Keratinocyte (primary cell): Measurements from ENCODE around the gene UGGT2. TPM values are rescaled to one million over a fixed set of nuclear protein-coding genes. Genes with fewer than 3 reads are reported as not detected.

Experiments
- DNase-seq: peaks from one replicate; pipeline ENCODE4 v3.0.0-alpha.2; 2011; ENCODE audit warnings: low read depth, missing footprints, low spot score
- FAIRE-seq: peaks from 2 replicates; lab custom pipeline; 2011; peaks lifted over from hg19 to GRCh38; lab: Jason Lieb, UNC
- H2AFZ ChIP-seq: 2 replicates; pipeline ENCODE4 v1.6.0; 2012; ENCODE audit warnings: low read length, control low read depth, inconsistent platforms; ENCODE audit not compliant: control insufficient read depth
- H3K27ac ChIP-seq: 2 replicates; pipeline ENCODE4 v1.5.1; 2011; ENCODE audit warnings: low read length; ENCODE audit not compliant: control insufficient read depth, insufficient read depth
- H3K27me3 ChIP-seq: 3 replicates; pipeline ENCODE4 v1.6.0; 2011; ENCODE audit warnings: low read length; ENCODE audit not compliant: control insufficient read depth, insufficient read depth; ENCODE audit errors: extremely low read depth
- H3K36me3 ChIP-seq, 2 experiments: 2 replicates in 1 of 2; 3 replicates in 1 of 2; pipeline ENCODE4 v1.5.1; 2011; ENCODE audit warnings: low read length in 2 of 2, mild to moderate bottlenecking in 1 of 2; ENCODE audit not compliant: control insufficient read depth in 2 of 2, insufficient read depth in 2 of 2; ENCODE audit errors: extremely low read depth in 1 of 2
- H3K4me1 ChIP-seq: 3 replicates; pipeline ENCODE4 v1.5.1; 2011; ENCODE audit warnings: low read length; ENCODE audit not compliant: control insufficient read depth, insufficient read depth; ENCODE audit errors: extremely low read depth
- H3K4me2 ChIP-seq: 3 replicates; pipeline ENCODE4 v1.6.0; 2011; ENCODE audit warnings: low read depth, low read length; ENCODE audit not compliant: control insufficient read depth, insufficient read depth; ENCODE audit errors: extremely low read depth
- H3K4me3 ChIP-seq, 3 experiments: fragments of 200-600 bp in 1 of 3; sonication (generic) in 1 of 3; 2 replicates in 2 of 3; 3 replicates in 1 of 3; pipeline ENCODE4 v1.5.1; 2011 to 2016; ENCODE audit warnings: low read length in 3 of 3, mild to moderate bottlenecking in 3 of 3, control low read depth in 2 of 3, inconsistent platforms in 1 of 3, low read depth in 1 of 3, mixed read lengths in 1 of 3, mixed run types in 1 of 3, moderate library complexity in 1 of 3; ENCODE audit not compliant: control insufficient read depth in 2 of 3, insufficient read depth in 2 of 3; ENCODE audit errors: extremely low read depth in 1 of 3
- H3K79me2 ChIP-seq: 2 replicates; pipeline ENCODE4 v1.6.0; 2012; ENCODE audit warnings: low read length; ENCODE audit not compliant: control insufficient read depth, insufficient read depth
- H3K9ac ChIP-seq: 3 replicates; pipeline ENCODE4 v1.6.0; 2011; ENCODE audit warnings: low read length; ENCODE audit not compliant: control insufficient read depth, insufficient read depth; ENCODE audit errors: extremely low read depth
- H3K9me1 ChIP-seq: 3 replicates; pipeline ENCODE4 v1.6.0; 2011; ENCODE audit warnings: low read length; ENCODE audit not compliant: control insufficient read depth, insufficient read depth; ENCODE audit errors: extremely low read depth
- H3K9me3 ChIP-seq: 2 replicates; pipeline ENCODE4 v1.5.1; 2012; ENCODE audit warnings: low read depth, low read length; ENCODE audit not compliant: control insufficient read depth
- H4K20me1 ChIP-seq: 3 replicates; pipeline ENCODE4 v1.6.0; 2011; ENCODE audit warnings: low read length; ENCODE audit not compliant: control insufficient read depth, insufficient read depth; ENCODE audit errors: extremely low read depth
- EZH2 ChIP-seq: IDR thresholded peaks from one replicate; pipeline ENCODE4 v1.6.1; 2012; ENCODE audit warnings: inconsistent platforms, mild to moderate bottlenecking, low read length, moderate library complexity
- dilution Hi-C: fragments of 300-500 bp; cut with MboI; formaldehyde crosslinking; loops from one replicate; pipeline ENCODE4 v1.7.0; 2020; ENCODE audit warnings: low sequenced_read_pairs; ENCODE audit not compliant: extremely low pct_ligation_motif_present
- polyA plus RNA-seq, 5 experiments: library from polyadenylated mRNA; depleted of rRNA in 3 of 5; stranded (reverse) in 3 of 5; stranded (forward) in 1 of 5; unstranded in 1 of 5; fragments of >200 nt; gene quantifications; 1 replicate in 1 of 5; 2 replicates in 3 of 5; 3 replicates in 1 of 5; pipeline versions ENCODE4 v1.2.1 to v1.2.3, GENCODE V29; 2011 to 2012; ENCODE audit warnings: missing spikeins in 2 of 5, low read depth in 1 of 5, low replicate concordance in 1 of 5
- TF ChIP-seq, protein P1 (sequence below), 3 experiments: IDR thresholded peaks in 1 of 3; conservative IDR thresholded peaks in 1 of 3; optimal IDR thresholded peaks in 1 of 3; 2 replicates in 2 of 3; 3 replicates in 1 of 3; pipeline versions ENCODE3 to v1.5.1; 2011; ENCODE audit warnings: low read length in 3 of 3, mild to moderate bottlenecking in 3 of 3, moderate library complexity in 2 of 3, control low read depth in 1 of 3, inconsistent platforms in 1 of 3; ENCODE audit not compliant: insufficient read depth in 2 of 3; ENCODE audit errors: extremely low read depth in 1 of 3

Gene UGGT2
- polyA plus RNA-seq, 1 donor (not counting 4 experiments of a cell fraction or from before 2014, with no cell fraction given), result 12.5 TPM

- Histone ChIP-seq H3K27ac (no peak overlapping the region), H3K4me2 (no peak overlapping the region), H3K9me3 (no peaks in the 10 kb centered on the region), H3K79me2 (no peaks in the 10 kb centered on the region), H4K20me1 (no peaks in the 10 kb centered on the region), H2AFZ (no peak overlapping the region), H3K9me1 (no peaks in the 10 kb centered on the region), H3K4me1 (no peaks in the 10 kb centered on the region), H3K36me3 (peaks cover 0 to 4% of the 10 kb centered on the region in 2 experiments), H3K4me3 (no peak overlapping the region), H3K27me3 (no peaks in the 10 kb centered on the region), H3K9ac (no peak overlapping the region)
- dilution Hi-C loops, result no loop called here
- TF ChIP-seq, protein P1, sequence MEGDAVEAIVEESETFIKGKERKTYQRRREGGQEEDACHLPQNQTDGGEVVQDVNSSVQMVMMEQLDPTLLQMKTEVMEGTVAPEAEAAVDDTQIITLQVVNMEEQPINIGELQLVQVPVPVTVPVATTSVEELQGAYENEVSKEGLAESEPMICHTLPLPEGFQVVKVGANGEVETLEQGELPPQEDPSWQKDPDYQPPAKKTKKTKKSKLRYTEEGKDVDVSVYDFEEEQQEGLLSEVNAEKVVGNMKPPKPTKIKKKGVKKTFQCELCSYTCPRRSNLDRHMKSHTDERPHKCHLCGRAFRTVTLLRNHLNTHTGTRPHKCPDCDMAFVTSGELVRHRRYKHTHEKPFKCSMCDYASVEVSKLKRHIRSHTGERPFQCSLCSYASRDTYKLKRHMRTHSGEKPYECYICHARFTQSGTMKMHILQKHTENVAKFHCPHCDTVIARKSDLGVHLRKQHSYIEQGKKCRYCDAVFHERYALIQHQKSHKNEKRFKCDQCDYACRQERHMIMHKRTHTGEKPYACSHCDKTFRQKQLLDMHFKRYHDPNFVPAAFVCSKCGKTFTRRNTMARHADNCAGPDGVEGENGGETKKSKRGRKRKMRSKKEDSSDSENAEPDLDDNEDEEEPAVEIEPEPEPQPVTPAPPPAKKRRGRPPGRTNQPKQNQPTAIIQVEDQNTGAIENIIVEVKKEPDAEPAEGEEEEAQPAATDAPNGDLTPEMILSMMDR (optimal IDR thresholded peaks at IDR 0.05 in 1 of 3, IDR thresholded peaks at IDR 0.05 in 1 of 3, conservative IDR thresholded peaks at IDR 0.05 in 1 of 3; ENCODE audit: extremely low read depth in 1 of 3, insufficient read depth in 2 of 3, low read length in 3 of 3), result no peak
- no peak for TF ChIP-seq EZH2
- DNase-seq (no peak), FAIRE-seq (no peak)
These were observed 35.1 kb downstream of the UGGT2 start for GRCh38 chr13:96018135-96018534.

DNA sequence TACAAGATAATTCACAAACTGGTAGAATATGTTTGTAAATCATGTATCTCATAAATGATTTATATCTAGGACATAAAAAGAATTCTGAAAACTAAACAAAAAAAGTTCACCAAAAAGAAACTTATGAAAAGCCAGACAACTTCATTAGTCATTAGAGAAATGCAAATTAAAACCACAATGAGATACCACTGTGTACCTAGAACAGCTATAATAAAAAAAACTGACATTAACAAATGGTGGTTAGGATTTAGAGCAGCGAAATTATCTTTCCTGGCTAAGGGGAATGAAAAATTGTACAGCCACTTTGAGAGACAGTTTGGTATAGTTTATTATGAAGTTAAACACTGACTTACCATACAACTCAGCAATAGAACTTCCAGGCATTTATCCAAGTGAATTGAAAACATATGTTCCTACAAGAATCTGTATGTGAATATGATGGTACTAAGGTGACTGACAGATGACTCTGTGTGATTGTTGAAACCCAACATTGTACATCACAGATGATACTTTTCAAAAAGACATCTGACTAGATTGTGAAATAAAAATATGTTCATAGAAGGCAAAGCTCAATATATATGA, 41.8 kb downstream of the UGGT2 start:
- no peaks in the 10 kb centered on the region for H3K9me3 ChIP-seq
- H3K4me3 ChIP-seq, result no peak overlapping the region
- H3K79me2 ChIP-seq, result no peaks in the 10 kb centered on the region
- H3K4me1 ChIP-seq, result no peaks in the 10 kb centered on the region
- FAIRE-seq, result no peak
- no peak for DNase-seq
- dilution Hi-C loops, result no loop called here
- no peak overlapping the region for H3K4me2 ChIP-seq
- no peak overlapping the region for H3K9ac ChIP-seq
- H3K9me1 ChIP-seq, result no peaks in the 10 kb centered on the region
- TF ChIP-seq, protein P1 (optimal IDR thresholded peaks at IDR 0.05 in 1 of 3, IDR thresholded peaks at IDR 0.05 in 1 of 3, conservative IDR thresholded peaks at IDR 0.05 in 1 of 3; ENCODE audit: extremely low read depth in 1 of 3, insufficient read depth in 2 of 3, low read length in 3 of 3), result no peak
- TF ChIP-seq EZH2, result no peak
- no peak overlapping the region for H3K27ac ChIP-seq
- peaks cover 0 to 2% of the 10 kb centered on the region in 2 experiments for H3K36me3 ChIP-seq
- no peaks in the 10 kb centered on the region for H4K20me1 ChIP-seq
- no peaks in the 10 kb centered on the region for H3K27me3 ChIP-seq
- no peak overlapping the region for H2AFZ ChIP-seq
